ENCODE results near the gene RNF223.

The RNF223 gene

GRCh38 chr1:1024149-1024770 is 49.8 kb downstream of the RNF223 start:
- H3K4me3 ChIP-seq (ENCODE audit: low read length) = no peak overlapping the region
- DNase-seq (ENCODE audit: low read depth) = no peak
- TF ChIP-seq CTCF (conservative IDR thresholded peaks at IDR 0.05; ENCODE audit: low read length) = no peak

DNA sequence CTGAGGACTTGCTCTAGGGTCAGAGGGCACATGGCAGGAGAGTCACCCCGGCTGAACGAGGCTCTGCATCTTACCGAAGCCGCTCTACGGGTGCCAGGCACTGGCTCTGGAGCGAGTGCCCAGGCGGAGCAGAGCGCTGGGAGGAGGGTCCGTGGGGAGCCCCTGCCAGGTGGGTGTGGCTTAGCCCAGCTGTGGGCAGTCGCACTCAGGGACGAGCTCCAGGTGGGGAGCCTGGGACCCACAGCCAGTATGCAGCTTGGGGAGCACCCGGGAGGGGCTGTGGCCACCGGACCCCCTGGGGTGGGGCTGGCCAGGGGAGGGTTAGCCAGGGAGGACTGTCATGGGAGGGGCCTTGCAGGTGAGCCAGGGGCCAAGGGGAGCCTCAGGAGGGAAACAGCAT is 50.4 kb downstream of the RNF223 start:
- no peak overlapping the region for H3K4me3 ChIP-seq (ENCODE audit: low read length)
- no peak for DNase-seq (ENCODE audit: low read depth)
- TF ChIP-seq CTCF (conservative IDR thresholded peaks at IDR 0.05; ENCODE audit: low read length) = no peak

GRCh38 chr1:1022302-1023009 is 51.6 kb downstream of the RNF223 start:
- no peak for TF ChIP-seq CTCF (conservative IDR thresholded peaks at IDR 0.05; ENCODE audit: low read length)
- no peak for DNase-seq (ENCODE audit: low read depth)
- no peak overlapping the region for H3K4me3 ChIP-seq (ENCODE audit: low read length)

DNA sequence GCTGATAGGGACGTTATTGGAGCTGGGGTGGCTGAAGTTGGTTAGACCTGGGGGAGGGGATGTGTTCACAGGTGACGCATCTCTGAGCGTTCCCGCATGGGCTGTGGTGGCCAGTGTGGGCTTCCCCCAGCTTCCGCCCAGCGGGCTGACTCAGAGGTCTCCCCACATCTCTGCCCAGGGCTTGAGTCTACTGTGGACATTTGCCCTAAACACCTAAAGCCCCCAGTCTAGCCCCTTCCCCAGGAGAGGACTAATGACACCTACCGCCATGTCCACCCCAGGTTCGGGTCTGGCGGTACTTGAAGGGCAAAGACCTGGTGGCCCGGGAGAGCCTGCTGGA is 52.2 kb downstream of the RNF223 start:
- no peak for TF ChIP-seq CTCF (conservative IDR thresholded peaks at IDR 0.05; ENCODE audit: low read length)
- DNase-seq (ENCODE audit: low read depth) = no peak
- H3K4me3 ChIP-seq (ENCODE audit: low read length) = peak overlapping the region; percentile 66

DNA sequence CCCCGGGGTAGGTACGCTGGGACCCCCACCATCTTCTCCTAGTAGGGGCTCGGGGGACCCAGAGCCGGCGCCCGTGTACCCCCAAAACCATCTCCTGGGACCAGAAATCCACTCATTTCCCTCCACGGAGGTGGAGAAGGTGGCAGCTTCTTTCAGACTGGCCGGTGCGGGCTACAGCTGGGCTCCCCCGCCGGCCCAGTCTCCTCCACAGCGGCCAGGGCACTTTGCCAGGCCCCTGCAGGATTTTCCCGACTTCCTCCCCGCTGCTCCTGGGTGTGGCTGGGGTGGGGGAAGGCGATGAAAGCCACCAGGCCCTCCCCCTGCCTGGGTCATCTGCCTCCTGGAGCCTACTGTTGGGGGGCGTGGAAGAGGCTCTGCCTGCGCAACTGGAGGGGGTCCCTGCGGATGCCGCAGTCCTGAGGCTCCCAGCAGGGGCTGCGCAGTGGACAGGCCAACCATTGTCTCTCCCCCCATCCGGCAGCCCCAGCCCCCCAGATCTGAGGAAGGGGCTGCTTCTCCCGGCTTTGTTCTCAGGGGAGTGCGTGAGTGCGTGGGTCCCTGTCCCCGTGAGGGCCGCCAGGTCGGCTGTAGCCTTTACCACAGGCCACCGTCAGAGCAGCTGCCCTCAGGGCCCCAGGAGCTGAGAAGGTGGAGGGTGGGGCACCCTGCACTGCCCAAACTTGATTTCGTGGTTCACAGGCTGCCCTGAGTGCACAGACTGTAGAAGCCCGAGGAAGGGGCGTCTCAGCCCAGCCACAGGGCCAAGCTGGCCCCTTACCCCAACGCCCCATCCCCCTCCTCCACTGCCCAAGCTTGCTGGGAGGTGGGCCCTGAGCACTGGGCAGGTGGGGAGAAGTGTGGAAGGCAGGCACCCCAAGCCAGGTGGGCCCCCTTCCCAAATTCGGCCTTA is 52.8 kb downstream of the RNF223 start:
- no peak for TF ChIP-seq CTCF (conservative IDR thresholded peaks at IDR 0.05; ENCODE audit: low read length)
- peak overlapping the region; percentile 66 for H3K4me3 ChIP-seq (ENCODE audit: low read length)
- peak; percentile 73 for DNase-seq (ENCODE audit: low read depth)
